Measurements from ENCODE around the gene RB1. TPM values are rescaled to one million over a fixed set of nuclear protein-coding genes. Genes with fewer than 3 reads are reported as not detected.
A peak's percentile ranks its signal among the peaks of the same experiment; 100 is the strongest.

Gene RB1
- total and polyA plus RNA-seq, 8 donors = 9.3 to 53.6 (median 20.6) TPM

DNA sequence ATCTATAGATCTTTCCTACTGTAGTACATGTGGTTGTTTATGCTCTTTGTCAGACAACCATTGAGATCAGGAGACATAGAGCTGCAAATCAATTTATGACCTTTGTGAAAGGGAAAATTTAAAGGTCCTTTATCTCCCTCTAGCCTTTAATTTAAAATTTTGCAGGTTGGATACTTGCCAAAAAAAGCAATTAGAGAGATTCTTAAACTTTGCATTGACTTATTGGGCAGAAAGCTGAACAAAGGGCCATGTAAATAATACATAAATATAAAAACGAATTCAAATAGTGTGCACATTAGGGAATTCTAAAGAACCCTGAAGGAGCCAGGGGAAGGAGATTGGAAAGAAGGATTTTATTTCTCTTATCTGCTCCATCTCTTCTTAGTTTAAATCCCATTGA, 22.0 kb upstream of the RB1 start:
- DNase-seq = no peak
- no peak overlapping the region for H3K27ac ChIP-seq
- H3K4me1 ChIP-seq = no peaks in the 10 kb centered on the region
- 40 to 61% (median 49%) methylated on average over 1 of the region's 1 CpG for WGBS, 5 donors
- H3K4me3 ChIP-seq = no peak overlapping the region
- intact Hi-C loops (cut with DNase I; ENCODE audit: low total_unique reads) = no loop called here
- H3K9me3 ChIP-seq = no peaks in the 10 kb centered on the region
- no peak for TF ChIP-seq EP300 (IDR thresholded peaks at IDR 0.05)
- no peaks in the 10 kb centered on the region for H3K36me3 ChIP-seq
- H3K27me3 ChIP-seq = no peaks in the 10 kb centered on the region

DNA sequence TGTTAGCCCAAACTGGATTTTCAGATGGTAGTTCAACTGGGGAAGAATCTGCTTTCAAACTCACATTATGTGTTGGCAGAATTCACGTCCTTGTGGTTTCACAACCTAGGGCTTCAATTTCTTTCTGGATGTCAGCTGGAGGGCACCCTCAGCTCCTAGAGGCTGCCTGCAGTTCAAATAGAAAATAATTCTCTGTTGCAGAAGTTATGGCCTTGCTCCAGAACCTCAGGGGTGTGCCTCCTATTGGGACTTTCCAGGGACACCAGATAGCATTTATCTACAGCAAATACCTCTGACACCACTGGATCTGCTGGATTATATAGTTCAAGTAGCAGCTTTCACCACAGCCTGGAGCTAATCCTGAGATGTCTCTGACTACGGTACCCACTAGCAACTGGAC, 11.8 kb upstream of the RB1 start:
- no peak overlapping the region for H3K4me3 ChIP-seq
- H3K9me3 ChIP-seq = no peaks in the 10 kb centered on the region
- H3K36me3 ChIP-seq = no peaks in the 10 kb centered on the region
- WGBS, 5 donors = 23 to 54% (median 28%) methylated on average over 2 of the region's 2 CpGs
- intact Hi-C loops (cut with DNase I; ENCODE audit: low total_unique reads) = no loop called here
- H3K27ac ChIP-seq = peak overlapping the region in 3 of 5 donors; percentile 21 to 45 (median 29)
- peaks cover 4 to 20% (median 16%) of the 10 kb centered on the region in 4 donors for H3K4me1 ChIP-seq
- H3K27me3 ChIP-seq = no peaks in the 10 kb centered on the region
- TF ChIP-seq EP300 (IDR thresholded peaks at IDR 0.05) (no peak), CTCF (IDR thresholded peaks at IDR 0.05) (no peak), POLR2AphosphoS5 (IDR thresholded peaks at IDR 0.05) (no peak), POLR2A (IDR thresholded peaks at IDR 0.05) (no peak)
- peak in 1 of 2 donors; percentile 28 for DNase-seq

DNA sequence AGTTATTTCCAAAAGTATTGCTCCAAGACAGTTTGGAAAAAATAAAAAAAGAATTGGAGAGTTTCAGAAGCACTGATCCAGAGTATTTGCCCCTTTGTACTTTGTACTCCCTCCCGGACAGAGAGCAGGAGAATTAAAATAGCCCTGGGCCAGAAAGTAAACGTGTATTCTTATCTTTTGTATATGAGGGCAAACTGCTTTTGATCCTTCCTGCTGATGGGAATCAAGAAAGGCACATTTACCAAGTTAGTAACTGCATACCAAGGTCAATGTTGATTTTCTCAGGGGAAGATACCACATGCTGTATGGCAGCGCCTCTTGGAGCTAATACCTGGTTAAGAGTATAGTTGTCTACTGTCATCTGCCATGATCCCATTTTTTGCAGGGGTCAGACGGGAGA, 10.9 kb upstream of the RB1 start:
- DNase-seq = peak in 1 of 2 donors; percentile 28
- H3K9me3 ChIP-seq = no peaks in the 10 kb centered on the region
- H3K27ac ChIP-seq = peak overlapping the region in 1 of 5 donors; percentile 29
- H3K4me3 ChIP-seq = no peak overlapping the region
- H3K36me3 ChIP-seq = no peaks in the 10 kb centered on the region
- no peaks in the 10 kb centered on the region for H3K27me3 ChIP-seq
- WGBS, 5 donors = 36 to 58% (median 53%) methylated on average over 4 of the region's 4 CpGs
- intact Hi-C loops (cut with DNase I; ENCODE audit: low total_unique reads) = no loop called here
- peaks cover 4 to 20% (median 16%) of the 10 kb centered on the region in 4 donors for H3K4me1 ChIP-seq
- TF ChIP-seq EP300 (IDR thresholded peaks at IDR 0.05) (no peak), POLR2AphosphoS5 (IDR thresholded peaks at IDR 0.05) (peak in 2 of 3 donors; percentile 16 to 43)

DNA sequence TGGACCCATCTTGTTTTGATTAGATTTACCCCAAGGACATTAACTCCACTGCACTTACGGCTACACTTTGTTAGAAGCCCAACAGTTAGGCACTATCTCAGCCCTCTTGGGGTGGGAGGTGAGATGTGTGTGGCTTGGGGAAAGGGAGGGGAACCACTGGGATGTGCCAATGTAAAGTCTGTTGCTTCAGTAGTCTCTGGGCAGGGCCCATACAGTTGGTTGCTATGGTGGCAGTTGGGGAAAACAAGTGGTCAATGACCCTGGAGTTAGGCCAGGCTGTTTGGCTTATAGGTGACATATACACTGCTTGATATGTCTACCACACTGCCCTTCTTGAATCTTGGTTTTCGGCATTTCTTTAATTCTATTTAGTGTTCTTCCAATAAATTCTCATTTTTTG, 8.9 kb upstream of the RB1 start:
- no peak overlapping the region for H3K4me3 ChIP-seq
- DNase-seq = no peak
- no peaks in the 10 kb centered on the region for H3K36me3 ChIP-seq
- intact Hi-C loops (cut with DNase I; ENCODE audit: low total_unique reads) = no loop called here
- no peaks in the 10 kb centered on the region for H3K27me3 ChIP-seq
- H3K27ac ChIP-seq = no peak overlapping the region
- TF ChIP-seq EP300 (IDR thresholded peaks at IDR 0.05) (no peak), CTCF (IDR thresholded peaks at IDR 0.05) (no peak), POLR2A (IDR thresholded peaks at IDR 0.05) (no peak), POLR2AphosphoS5 (IDR thresholded peaks at IDR 0.05) (no peak)
- peaks cover 4 to 20% (median 16%) of the 10 kb centered on the region in 4 donors for H3K4me1 ChIP-seq
- 90 to 96% (median 93%) methylated on average over 2 of the region's 2 CpGs for WGBS, 5 donors
- no peaks in the 10 kb centered on the region for H3K9me3 ChIP-seq

DNA sequence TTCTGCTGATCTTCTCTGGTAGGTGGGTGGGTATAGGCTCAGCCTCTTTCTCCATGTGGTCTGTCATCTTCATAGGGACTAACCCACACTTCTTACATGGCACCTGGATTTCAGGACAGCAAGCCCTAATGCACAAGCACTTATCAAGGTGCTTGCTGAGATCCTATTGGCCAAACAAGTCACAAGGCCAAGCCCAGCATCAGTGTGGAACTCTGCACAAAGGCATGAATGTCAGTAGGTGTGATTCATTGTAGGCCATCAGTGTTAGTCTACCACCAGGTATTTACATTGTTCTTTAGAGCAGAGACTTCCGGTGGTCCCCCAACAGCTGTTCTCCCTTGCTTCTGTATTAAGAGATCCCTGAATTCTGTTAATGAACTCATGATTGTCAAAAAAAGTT, 8.3 kb upstream of the RB1 start:
- WGBS, 5 donors = 91 to 95% (median 93%) methylated on average over 1 of the region's 1 CpG

GRCh38 chr13:48296528-48296927, 7.0 kb upstream of the RB1 start:
- intact Hi-C loops (cut with DNase I; ENCODE audit: low total_unique reads) = no loop called here
- no peaks in the 10 kb centered on the region for H3K9me3 ChIP-seq
- TF ChIP-seq CTCF (IDR thresholded peaks at IDR 0.05) (no peak), POLR2AphosphoS5 (IDR thresholded peaks at IDR 0.05) (no peak), EP300 (IDR thresholded peaks at IDR 0.05) (no peak), POLR2A (IDR thresholded peaks at IDR 0.05) (no peak)
- H3K4me1 ChIP-seq = peaks cover 4 to 19% (median 15%) of the 10 kb centered on the region in 4 donors
- H3K27ac ChIP-seq = no peak overlapping the region
- DNase-seq = no peak
- no peaks in the 10 kb centered on the region for H3K27me3 ChIP-seq
- H3K4me3 ChIP-seq = no peak overlapping the region
- 43 to 81% (median 70%) methylated on average over 2 of the region's 2 CpGs for WGBS, 5 donors
- no peaks in the 10 kb centered on the region for H3K36me3 ChIP-seq

More for the DNA sequence above, 8.3 kb upstream of the RB1 start:
- Histone ChIP-seq H3K4me1 (peaks cover 4 to 20% (median 16%) of the 10 kb centered on the region in 4 donors), H3K9me3 (no peaks in the 10 kb centered on the region), H3K36me3 (no peaks in the 10 kb centered on the region), H3K27me3 (no peaks in the 10 kb centered on the region), H3K27ac (no peak overlapping the region), H3K4me3 (no peak overlapping the region)
- intact Hi-C loops (cut with DNase I; ENCODE audit: low total_unique reads) = no loop called here
- DNase-seq = no peak
- TF ChIP-seq POLR2A (IDR thresholded peaks at IDR 0.05) = no peak
